Activated CD4-positive, alpha-beta T cell treated with anti-CD3 and anti-CD28 coated beads for 1 hour (primary cell): ENCODE data around the gene PVALEF.
"Not testable (repeated sequence)": the region's sequence is repeated elsewhere in the genome, so short reads cannot be mapped to it uniquely, and the experiment has no call there.

Source experiments
- DNase-seq: peaks from one replicate; pipeline ENCODE4 v3.0.0-alpha.2; 2020

Gene PVALEF

GRCh38 chr17:81146208-81146607 is 19.1 kb upstream of the PVALEF start:
- DNase-seq: not testable (repeated sequence)

- DNase-seq: no peak
Measured at GRCh38 chr17:81147701-81148100, 17.6 kb upstream of the PVALEF start.

DNA sequence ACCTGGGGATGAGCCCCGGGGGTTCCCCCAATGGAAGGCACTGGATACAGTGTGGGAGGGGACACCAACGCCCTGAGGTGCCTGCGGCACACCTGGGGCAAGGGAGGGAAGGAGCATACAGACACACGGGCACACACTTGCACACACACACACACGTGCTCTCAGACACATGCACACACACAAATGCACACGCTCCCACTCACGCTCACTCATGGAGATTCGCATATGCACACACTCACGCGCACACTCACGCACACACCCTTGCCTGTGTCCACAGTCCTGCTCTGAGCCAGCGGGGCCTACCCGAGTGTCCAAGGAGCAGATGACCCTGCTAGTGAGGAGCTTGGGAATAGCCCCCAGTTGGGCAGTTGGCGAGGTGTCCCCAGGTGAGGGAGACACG is 16.7 kb upstream of the PVALEF start:
- DNase-seq: no peak

- no peak for DNase-seq
Measured at GRCh38 chr17:81148986-81149533, 16.2 kb upstream of the PVALEF start.

GRCh38 chr17:81150377-81151077 is 14.8 kb upstream of the PVALEF start:
- DNase-seq: no peak

GRCh38 chr17:81151278-81151677 is 14.0 kb upstream of the PVALEF start:
- no peak for DNase-seq

- DNase-seq: no peak
Measured at GRCh38 chr17:81152288-81152828, 12.9 kb upstream of the PVALEF start.

- DNase-seq: no peak
Measured at GRCh38 chr17:81153340-81153803, 11.9 kb upstream of the PVALEF start.

- not testable (repeated sequence) for DNase-seq
Measured at GRCh38 chr17:81154016-81154415, 11.3 kb upstream of the PVALEF start.

- no peak for DNase-seq
Measured at GRCh38 chr17:81154961-81155360, 10.3 kb upstream of the PVALEF start.

- DNase-seq: no peak
Measured at GRCh38 chr17:81156866-81157805, 8.2 kb upstream of the PVALEF start.

- no peak for DNase-seq
Measured at GRCh38 chr17:81157848-81158687, 7.2 kb upstream of the PVALEF start.

DNA sequence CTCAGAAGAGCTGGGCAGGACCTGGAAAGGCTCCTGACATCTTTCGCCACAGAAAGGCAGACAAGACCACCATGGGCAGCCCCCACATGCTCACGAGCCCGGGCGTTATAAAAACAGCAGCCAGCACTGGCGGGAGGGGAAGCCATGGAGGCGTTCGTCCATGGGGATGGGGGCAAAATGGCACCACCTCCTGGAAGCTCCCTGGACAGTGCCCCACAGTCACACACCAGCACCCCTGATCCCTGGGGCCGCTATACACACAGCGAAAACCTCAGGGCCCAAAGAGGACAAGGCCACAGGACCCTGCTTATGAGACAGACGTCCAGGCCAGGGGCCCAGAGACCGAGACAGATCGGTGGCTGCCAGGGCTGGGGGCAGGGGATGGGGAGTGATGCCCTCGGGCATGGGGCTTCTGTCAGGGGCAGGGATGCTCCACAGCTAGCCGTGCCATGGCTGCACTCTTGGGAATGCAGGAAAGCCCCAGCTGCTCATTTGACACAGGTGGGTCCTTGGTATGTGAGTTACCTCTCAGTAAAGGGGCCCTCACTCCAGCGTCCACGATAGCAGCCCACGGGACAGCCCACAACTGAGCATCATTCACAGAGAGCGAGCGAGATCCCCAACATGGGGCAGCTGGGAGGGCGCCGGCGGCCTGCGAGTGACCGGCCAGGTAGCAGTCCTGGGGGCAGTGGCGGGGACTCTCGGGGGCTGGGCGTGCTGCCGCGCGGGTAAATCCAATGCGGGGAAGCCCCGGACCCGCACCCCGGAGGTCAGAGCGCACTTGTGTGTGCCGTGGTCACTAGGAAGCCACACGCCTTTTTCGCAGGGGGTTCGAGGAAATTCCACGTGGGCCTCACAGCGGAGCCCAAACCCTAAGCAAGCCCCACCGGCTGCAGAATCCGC is 6.4 kb upstream of the PVALEF start:
- no peak for DNase-seq

DNA sequence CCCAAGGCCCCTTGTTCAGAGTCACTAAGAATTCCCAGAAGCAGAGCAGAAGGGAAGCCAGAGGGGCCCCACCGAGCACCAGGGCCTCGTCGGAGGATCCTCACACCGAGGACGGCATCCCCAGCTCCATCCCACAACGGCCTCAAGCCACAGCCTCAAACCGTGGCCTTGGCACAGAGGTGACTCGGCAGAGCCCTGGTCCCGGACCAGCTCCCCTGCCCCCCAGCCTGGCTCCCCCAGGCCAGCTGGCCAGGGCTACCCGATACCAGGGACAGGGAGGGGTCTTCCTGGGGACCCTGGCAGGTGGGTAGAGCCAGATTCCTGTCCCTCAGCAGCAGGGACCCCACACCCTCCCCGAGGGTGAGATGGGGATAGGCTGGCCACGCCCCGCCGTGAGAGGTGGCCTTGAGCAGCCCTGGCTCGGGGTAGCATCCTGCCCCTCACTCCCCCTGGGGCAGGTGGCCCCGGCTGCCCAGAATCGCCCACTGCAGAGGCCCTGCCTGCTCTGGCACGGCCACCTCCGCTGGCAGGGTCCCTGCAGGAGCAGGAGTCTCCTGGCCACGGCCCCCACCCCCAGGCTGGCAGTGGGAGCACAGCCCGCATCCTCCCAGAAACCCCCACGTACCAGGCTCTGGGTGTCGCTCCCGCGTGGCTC is 5.6 kb upstream of the PVALEF start:
- DNase-seq: no peak

- DNase-seq: no peak
Measured at GRCh38 chr17:81160306-81160705, 5.0 kb upstream of the PVALEF start.

DNA sequence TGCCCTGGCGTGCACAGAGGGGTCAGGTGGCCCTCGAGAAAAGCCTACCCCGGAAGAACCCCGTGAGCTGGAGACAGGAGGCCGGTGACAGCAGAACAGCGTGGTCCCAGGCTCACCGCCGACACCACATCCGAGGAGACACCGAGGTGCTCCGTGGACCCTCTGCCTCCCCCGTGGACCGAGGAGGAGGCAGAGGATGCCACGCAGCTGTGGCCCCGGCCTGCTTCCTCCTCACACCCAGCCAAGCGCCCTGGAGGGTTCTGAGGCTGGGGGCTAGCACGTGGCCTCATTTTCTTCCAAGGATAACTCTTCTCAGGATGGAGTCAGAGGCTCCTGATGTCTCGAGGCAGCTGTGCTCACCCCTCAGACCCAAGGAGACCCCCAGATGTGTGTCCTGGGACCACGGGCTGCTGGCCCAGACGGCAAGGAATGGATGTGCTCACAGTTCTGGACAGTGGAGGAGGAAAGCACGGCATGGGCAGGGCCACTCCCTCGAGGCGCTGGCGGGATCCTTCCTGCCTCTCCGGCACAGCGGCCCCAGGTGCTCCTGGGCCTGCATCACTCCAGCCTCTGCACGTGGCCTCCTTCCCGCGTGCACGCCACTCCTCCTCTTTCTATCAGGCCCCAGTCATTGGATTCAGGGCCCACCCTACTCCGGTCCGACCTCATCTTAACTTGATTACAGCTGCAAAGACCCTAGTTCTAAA is 4.4 kb upstream of the PVALEF start:
- DNase-seq: no peak

GRCh38 chr17:81161536-81161935 is 3.8 kb upstream of the PVALEF start:
- DNase-seq: no peak

GRCh38 chr17:81161972-81162371 is 3.3 kb upstream of the PVALEF start:
- DNase-seq: no peak

DNA sequence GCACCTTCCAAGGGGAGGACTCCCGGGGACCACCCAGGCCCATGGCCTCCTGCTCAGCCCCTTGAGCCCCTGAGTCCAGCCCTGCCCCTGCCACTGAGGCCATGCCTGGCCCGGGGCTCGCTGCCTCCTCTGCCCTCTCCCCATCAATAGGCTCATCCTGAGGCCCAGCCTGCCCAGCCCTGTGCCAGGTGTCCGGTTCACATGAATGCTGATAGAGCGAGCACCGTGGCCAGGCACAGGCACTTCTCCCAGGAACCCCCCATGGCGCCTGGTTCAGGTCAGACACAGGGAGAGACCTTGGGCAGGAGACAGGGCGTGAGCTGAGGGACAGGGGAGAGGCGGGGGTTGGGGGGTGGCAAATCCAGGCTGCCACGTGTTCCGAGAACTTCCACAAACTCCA is 2.8 kb upstream of the PVALEF start:
- no peak for DNase-seq

GRCh38 chr17:81163051-81163695 is 2.1 kb upstream of the PVALEF start:
- DNase-seq: no peak
